ENCODE measurements around the gene PXK.

PXK gene

DNA sequence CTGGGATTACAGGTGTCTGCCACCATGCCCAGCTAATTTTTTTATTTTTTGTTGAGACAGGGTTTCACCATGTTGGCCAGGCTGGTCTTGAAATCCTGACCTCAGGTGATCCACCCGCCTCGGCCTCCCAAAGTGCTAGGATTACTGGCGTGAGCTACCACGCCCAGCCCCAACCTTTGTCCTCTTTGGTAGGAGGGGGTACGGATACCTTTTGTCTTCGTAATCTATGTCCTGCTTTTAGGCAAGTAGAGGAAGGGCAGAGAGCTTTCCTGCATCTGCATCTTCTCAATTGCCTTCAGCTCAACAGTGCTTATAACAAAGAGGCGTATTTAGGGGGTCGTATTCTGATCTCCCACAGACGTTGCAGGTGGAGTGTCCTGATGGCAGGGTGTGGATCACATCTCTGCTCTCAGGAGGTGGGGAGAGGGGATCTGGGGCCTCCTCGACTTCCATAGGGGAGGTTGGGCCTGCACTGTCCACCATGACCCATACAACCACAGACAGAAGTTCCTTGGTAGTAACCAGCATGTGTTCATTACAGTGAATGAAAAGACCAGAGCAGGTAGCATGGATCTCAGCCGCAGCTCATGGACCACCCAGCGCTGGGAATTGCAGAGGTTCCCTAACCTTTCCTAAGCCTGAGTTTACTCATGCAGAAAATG is 137.8 kb downstream of the PXK start:
- Histone ChIP-seq H4K20me1 (ENCODE audit: insufficient read depth, low read length) (no peaks in the 10 kb centered on the region), H3K4me3 (ENCODE audit: low read length) (no peak overlapping the region), H3K27ac (ENCODE audit: low read length) (no peak overlapping the region), H3K4me1 (ENCODE audit: low read length) (peaks cover 7% of the 10 kb centered on the region), H3F3A (ENCODE audit: insufficient read depth, low read length) (no peaks in the 10 kb centered on the region), H3K9me3 (replicated peaks; ENCODE audit: insufficient read depth, low read length) (no peaks in the 10 kb centered on the region), H3K79me2 (ENCODE audit: low read length) (no peaks in the 10 kb centered on the region), H3K27me3 (replicated peaks; ENCODE audit: insufficient read depth, low read length) (no peaks in the 10 kb centered on the region), H3K4me2 (ENCODE audit: low read depth, low read length) (no peak overlapping the region), H3K9me2 (replicated peaks; ENCODE audit: insufficient read depth, low read length) (no peaks in the 10 kb centered on the region), H3K9ac (ENCODE audit: low read length) (no peak overlapping the region), H3K36me3 (replicated peaks; ENCODE audit: insufficient read depth, low read length) (no peaks in the 10 kb centered on the region), H2AFZ (ENCODE audit: low read length) (no peak overlapping the region)
- TF ChIP-seq CTCF (IDR thresholded peaks at IDR 0.05; ENCODE audit: low read length) (no peak), EZH2phosphoT487 (IDR thresholded peaks at IDR 0.05; ENCODE audit: low read length) (no peak), EZH2 (optimal IDR thresholded peaks at IDR 0.05; ENCODE audit: low read depth, low read length) (no peak)
- DNase-seq, result no peak

DNA sequence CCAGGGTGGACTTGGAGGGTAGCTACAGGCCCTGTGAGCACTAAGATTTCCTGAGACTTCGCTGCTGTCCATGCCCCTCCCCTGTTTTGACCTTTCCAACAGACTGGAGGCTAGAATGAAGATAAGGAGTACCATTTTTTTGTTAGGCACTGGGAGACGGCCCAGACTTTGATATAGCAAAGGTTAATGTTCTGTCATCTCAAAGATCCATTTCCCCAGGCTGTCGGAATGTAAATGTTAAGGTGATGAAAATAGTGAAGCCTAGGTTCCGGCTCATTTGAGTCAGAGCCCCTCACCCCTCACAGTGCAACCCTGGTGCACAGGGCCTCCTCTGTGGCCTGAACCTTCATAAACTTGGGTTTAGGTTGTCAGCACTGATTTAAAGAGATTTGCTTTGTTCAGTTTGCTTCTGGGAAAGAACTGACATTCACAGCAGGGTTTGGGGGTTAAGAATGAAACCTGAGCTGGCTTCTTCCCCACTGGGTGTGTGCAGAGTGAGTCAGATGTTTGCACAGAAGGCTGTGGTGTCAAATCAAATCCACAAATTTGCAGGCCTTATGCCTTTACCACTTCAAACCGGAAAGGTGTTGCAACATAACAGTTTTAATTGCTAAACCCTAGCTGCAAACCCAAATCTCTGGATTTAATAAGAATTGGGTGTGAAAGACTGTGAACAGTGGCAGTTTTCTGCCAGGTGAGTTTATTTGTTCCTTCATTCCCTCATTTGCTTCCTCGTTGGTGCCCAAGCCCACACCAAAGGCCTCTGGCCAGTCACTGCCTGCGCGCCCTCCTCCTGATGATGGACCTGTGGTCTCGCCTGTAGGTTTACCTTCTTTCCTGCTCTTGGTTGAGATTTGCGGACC is 138.6 kb downstream of the PXK start:
- Histone ChIP-seq H3K4me1 (ENCODE audit: low read length) (peaks cover 7% of the 10 kb centered on the region), H3K27ac (ENCODE audit: low read length) (no peak overlapping the region), H3K4me3 (ENCODE audit: low read length) (no peak overlapping the region), H3K9me3 (replicated peaks; ENCODE audit: insufficient read depth, low read length) (no peaks in the 10 kb centered on the region), H3K9me2 (replicated peaks; ENCODE audit: insufficient read depth, low read length) (no peaks in the 10 kb centered on the region), H4K20me1 (ENCODE audit: insufficient read depth, low read length) (no peaks in the 10 kb centered on the region), H3K79me2 (ENCODE audit: low read length) (no peaks in the 10 kb centered on the region), H3F3A (ENCODE audit: insufficient read depth, low read length) (no peaks in the 10 kb centered on the region), H3K36me3 (replicated peaks; ENCODE audit: insufficient read depth, low read length) (no peaks in the 10 kb centered on the region), H3K27me3 (replicated peaks; ENCODE audit: insufficient read depth, low read length) (no peaks in the 10 kb centered on the region), H3K9ac (ENCODE audit: low read length) (no peak overlapping the region), H2AFZ (ENCODE audit: low read length) (no peak overlapping the region; the same call in 1 of the 2 replicates), H3K4me2 (ENCODE audit: low read depth, low read length) (no peak overlapping the region)
- peak; percentile 30 for DNase-seq
- no peak for TF ChIP-seq EZH2 (optimal IDR thresholded peaks at IDR 0.05; ENCODE audit: low read depth, low read length)

- no peak overlapping the region for H3K9ac ChIP-seq (ENCODE audit: low read length)
- H3K9me3 ChIP-seq (replicated peaks; ENCODE audit: insufficient read depth, low read length), result no peaks in the 10 kb centered on the region
- H3K4me3 ChIP-seq (ENCODE audit: low read length), result no peak overlapping the region
- no peaks in the 10 kb centered on the region for H3K79me2 ChIP-seq (ENCODE audit: low read length)
- no peak for DNase-seq
- H2AFZ ChIP-seq (ENCODE audit: low read length), result no peak overlapping the region
- H3K27me3 ChIP-seq (replicated peaks; ENCODE audit: insufficient read depth, low read length), result no peaks in the 10 kb centered on the region
- no peaks in the 10 kb centered on the region for H3F3A ChIP-seq (ENCODE audit: insufficient read depth, low read length)
- no peaks in the 10 kb centered on the region for H3K9me2 ChIP-seq (replicated peaks; ENCODE audit: insufficient read depth, low read length)
- no peaks in the 10 kb centered on the region for H4K20me1 ChIP-seq (ENCODE audit: insufficient read depth, low read length)
- TF ChIP-seq EZH2 (optimal IDR thresholded peaks at IDR 0.05; ENCODE audit: low read depth, low read length), result no peak
- TF ChIP-seq EZH2phosphoT487 (IDR thresholded peaks at IDR 0.05; ENCODE audit: low read length), result no peak
- TF ChIP-seq CTCF (IDR thresholded peaks at IDR 0.05; ENCODE audit: low read length), result no peak
- H3K27ac ChIP-seq (ENCODE audit: low read length), result no peak overlapping the region
- H3K36me3 ChIP-seq (replicated peaks; ENCODE audit: insufficient read depth, low read length), result no peaks in the 10 kb centered on the region
- H3K4me2 ChIP-seq (ENCODE audit: low read depth, low read length), result no peak overlapping the region
- peaks cover 7% of the 10 kb centered on the region for H3K4me1 ChIP-seq (ENCODE audit: low read length)
Measured at GRCh38 chr3:58473275-58473674, 140.6 kb downstream of the PXK start.
